HG02870 (cell line): ENCODE data around the gene P2RX6.

Experiments used
- ATAC-seq: cut with Tn5 transposase; IDR thresholded peaks from one replicate; pipeline ENCODE4 v1.9.1; 2021; ENCODE audit warnings: mild to moderate bottlenecking, moderate library complexity; ENCODE audit not compliant: unreplicated experiment

P2RX6 gene

GRCh38 chr22:21010426-21011113 lies 4.4 kb upstream of the P2RX6 start:
- ATAC-seq: no peak

DNA sequence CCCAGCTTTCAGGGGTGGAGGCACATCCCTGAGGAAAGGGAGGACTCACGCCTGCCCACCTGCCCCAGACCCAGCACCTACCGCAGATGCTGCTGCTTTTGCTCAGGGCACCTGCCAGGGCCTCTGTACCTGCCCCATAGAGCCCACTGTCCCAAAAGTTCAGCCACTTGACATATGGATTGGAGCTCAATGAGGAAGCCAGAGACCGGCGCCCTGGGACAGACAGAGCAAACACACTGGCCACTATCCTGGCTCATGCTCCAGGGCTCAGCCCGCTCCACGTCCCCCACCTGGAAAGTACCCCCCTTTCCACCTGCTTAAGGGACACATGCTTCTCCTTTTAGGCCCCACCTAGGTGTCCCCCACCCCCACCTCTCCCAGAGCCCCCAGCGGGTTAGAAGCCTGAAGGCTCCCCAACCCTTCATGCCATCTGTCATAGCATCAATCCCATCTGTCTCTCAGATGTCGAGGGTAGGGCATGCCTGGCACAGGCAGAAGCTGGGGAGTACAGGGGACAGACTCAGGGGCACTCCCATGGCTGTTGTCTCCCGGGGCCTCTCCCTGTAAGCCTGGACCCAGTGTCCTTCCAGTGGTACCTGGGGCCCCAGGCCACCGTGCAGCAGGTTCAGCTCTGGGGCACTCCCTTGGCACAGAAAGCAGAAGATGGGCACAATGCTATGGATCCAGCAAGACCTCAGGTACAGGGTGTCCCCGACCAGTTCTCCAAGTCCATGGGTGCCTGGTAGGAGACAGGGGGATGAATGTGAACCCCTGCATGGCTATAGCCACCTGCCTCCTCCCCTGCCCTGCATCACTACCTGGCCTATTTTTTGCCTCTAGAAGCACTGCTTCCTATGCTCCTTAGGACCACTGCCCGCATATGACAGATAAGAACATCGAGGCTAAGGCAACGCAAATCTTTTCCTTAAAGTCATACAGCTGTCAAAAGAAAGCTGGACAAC lies 2.2 kb upstream of the P2RX6 start:
- ATAC-seq: no peak

DNA sequence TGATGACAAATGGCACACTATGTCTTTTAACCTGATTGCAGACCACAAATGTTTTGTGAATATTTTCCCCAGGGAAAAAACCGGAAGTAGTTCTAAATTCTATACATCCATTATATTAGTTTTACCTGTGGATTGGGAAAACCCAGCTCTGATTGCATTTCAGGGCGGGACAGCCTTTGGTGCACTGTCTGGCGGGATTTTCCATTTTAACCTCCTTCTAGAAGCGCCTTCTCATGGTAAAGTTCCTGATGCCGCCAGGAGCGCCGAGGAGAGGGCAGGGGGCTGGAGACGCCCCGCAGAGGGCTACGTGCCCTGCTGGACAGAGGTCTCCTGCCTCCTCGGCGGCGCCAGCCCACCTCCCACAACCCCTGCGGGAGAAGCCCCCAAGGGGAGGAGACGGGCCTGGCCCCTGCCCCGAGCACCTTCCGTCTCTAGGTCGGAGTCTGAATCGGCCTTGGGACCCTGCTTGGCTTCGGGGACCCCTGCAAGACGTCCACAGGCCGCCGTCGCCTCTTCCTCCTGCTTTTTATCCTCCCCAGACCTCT lies 1.2 kb upstream of the P2RX6 start:
- ATAC-seq: no peak

DNA sequence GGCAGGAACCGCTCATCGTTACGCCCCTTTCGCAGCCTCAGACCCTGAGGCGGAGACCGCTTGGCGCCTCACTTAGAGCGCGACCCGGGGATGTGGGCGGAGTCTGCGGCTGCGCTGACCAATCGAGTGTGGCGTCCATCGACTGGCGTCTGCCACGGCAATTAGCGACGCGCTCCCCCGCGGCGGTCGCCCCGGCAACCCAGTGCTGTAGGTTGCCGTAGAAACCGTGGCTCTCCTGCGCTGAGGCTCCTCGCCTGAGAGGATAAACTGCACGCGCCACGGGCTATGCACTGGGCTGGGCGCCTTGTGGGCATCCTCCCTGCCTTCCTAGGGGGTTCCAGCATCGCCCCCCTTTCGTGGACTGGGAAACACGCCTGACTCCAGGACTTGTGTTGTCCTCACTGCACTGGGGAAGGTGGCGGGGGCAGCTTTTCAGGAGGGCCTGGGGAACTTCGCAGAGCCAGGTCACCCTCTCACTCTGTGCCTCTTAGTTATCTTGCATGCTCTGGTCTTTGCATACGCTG lies 701 bp upstream of the P2RX6 start:
- peak; percentile 66 for ATAC-seq

DNA sequence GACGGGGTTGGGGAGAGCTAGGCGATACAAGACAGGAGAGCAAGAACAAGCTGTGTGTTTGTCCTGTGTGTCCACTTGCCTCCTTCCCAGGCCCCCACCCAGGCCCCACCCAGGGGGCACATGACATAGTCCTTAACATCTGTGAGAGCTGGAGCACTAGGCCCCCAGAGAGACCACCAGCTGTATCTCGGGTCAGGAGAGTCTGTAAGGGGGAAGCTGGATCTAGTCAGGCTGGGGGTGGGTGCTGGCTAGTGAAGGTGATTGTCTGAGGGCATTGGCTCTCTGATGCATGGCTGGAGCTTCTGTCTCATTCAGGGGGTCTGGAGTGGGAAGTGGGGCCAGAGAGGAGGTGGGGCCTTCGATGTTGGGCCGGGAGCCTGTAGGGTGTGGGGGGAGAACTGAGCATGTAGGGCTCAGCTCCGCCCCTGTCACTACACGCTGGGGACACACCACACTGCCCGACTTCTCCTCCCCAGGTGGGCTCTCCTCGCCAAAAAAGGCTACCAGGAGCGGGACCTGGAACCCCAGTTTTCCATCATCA lies 571 bp downstream of the P2RX6 start:
- ATAC-seq: no peak

- no peak for ATAC-seq
These were observed 1.9 kb downstream of the P2RX6 start for GRCh38 chr22:21016644-21017420.

- ATAC-seq: no peak
These were observed 3.3 kb downstream of the P2RX6 start for GRCh38 chr22:21018314-21018713.

GRCh38 chr22:21020802-21021429 lies 6.0 kb downstream of the P2RX6 start:
- no peak for ATAC-seq

GRCh38 chr22:21022507-21022906 lies 7.5 kb downstream of the P2RX6 start:
- no peak for ATAC-seq

DNA sequence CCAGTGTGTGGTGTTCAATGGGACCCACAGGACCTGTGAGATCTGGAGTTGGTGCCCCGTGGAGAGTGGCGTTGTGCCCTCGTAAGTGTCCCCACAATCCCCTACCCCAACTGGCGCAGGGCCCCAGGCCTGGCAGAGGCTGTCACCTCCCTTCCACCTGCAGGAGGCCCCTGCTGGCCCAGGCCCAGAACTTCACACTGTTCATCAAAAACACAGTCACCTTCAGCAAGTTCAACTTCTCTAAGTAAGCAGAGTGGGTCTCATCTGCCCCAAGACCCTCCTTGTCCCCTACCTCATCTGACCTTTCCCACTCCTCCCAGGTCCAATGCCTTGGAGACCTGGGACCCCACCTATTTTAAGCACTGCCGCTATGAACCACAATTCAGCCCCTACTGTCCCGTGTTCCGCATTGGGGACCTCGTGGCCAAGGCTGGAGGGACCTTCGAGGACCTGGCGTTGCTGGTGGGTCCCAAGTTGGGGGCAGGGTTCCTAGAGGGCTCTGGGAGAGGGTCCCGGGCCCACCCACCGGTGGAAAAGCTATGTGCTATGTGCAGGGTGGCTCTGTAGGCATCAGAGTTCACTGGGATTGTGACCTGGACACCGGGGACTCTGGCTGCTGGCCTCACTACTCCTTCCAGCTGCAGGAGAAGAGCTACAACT lies 8.1 kb downstream of the P2RX6 start:
- ATAC-seq: no peak

DNA sequence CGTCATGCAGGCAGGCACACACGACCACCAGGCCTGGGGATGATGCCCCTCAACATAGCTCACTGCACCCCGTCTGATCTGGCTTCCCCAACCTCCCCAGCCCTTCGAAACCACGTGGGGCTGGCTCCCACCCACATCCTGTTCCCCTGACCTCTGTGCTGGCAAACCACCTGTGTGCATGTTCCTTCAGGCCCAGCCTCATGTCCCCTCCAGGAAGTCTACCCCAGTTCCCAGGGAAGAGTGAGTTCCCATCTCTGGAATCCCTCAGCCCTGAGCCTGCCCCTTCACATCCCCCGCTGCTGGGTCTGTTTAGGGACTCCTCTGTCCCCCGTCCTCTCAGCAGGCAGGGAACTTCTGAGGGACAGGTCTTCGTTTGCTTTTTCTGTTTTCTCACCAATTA lies 10.3 kb downstream of the P2RX6 start:
- no peak for ATAC-seq

DNA sequence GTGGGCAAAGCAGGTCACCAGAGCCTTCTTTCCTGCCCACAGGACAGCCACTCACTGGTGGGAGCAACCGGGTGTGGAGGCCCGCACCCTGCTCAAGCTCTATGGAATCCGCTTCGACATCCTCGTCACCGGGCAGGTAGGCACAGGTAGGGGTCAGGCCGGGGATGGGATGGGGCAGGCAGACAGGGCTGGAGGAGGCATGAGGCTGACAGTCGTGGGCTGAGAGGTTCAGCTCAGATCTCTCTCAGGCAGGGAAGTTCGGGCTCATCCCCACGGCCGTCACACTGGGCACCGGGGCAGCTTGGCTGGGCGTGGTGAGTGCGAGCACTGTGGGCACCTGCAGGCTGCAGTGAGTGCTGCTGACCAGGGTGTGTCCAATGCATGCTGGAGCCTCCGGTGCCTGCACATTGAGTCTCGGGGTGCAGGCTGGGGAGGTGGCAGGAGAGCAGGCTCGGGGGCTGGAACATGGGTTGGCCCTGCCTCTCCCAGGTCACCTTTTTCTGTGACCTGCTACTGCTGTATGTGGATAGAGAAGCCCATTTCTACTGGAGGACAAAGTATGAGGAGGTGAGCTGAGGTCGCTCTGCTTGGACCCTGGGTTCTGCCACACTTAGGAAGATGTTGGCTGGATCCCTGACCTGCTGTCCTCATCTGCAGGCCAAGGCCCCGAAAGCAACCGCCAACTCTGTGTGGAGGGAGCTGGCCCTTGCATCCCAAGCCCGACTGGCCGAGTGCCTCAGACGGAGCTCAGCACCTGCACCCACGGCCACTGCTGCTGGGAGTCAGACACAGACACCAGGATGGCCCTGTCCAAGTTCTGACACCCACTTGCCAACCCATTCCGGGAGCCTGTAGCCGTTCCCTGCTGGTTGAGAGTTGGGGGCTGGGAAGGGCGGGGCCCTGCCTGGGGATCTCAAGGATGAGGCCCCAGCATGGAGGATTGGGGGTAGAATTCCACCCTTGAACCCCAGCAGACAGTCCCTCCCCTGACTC lies 11.1 kb downstream of the P2RX6 start:
- ATAC-seq: no peak

- ATAC-seq: no peak
These were observed 12.1 kb downstream of the P2RX6 start for GRCh38 chr22:21026783-21027692.

DNA sequence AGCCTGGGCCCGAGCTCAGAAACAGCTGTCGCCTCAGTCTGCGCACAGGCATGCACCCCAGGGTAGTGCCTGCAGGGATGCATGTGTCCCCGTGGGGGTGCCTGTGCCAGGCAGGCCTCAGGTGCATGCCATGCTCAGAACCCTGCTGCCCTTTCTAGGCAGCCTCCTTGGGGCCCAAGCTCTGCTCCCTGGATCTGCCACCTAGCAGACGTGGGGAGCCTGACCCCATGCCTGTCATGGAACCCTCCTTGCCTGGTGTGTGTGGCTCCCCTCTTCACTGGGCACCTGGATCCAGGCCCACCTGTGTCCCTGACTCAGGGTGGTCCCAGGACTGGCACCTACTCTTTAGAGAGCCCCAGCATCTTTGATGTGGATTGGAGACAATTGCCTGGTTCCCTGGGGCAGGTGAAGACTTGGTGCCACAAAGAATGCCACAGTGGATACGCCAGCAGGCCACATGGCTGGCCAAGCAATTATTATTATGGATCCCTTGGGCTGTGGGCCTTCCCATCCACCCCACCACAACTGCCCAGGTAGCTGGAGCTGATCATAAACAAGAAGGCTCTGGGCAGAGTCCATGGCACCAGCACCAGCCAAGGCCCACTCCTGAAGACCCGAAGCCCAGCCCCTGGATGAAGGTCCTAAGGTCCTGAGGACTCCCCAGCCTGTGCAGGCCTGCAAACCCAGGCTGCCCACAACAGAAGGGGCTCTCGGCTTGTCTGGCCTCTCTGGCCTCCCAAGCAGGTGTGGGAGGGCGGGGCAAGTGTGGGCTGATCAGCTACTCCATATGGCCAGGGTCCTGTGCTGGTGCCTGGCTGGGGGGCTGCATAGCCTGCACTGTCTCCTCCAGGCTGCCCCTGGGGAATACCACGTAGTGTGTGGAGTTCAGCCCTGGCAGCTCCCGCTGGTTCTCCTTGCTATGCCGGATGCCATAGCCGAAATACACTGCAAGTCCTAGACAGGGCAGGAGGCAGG lies 13.6 kb downstream of the P2RX6 start:
- no peak for ATAC-seq

DNA sequence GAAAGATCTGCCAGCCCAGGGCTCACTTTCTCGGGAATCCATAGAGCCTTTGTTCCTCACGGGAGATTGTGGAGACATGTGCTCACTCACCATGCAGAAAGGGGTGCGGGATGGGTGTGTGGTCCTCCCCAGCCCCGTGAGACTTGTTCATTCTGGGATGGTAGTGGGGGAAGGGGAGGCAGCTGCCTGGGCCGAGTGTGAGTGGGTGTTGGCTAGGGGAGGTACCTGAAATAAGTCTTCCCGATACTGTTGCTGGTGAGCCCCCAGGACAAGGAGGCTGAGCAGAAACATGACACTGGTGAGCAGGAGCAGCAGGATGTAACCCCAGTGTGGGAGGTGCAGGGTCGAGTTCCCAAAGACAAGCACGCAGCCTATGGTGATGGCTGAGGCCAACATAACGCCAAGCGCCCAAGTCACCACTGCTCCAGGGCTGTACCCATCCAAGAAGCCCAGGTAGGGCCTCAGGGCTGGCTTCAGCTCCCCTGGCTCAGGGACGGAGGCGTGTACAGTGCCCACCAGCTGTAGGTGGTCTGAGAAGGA lies 14.6 kb downstream of the P2RX6 start:
- no peak for ATAC-seq

DNA sequence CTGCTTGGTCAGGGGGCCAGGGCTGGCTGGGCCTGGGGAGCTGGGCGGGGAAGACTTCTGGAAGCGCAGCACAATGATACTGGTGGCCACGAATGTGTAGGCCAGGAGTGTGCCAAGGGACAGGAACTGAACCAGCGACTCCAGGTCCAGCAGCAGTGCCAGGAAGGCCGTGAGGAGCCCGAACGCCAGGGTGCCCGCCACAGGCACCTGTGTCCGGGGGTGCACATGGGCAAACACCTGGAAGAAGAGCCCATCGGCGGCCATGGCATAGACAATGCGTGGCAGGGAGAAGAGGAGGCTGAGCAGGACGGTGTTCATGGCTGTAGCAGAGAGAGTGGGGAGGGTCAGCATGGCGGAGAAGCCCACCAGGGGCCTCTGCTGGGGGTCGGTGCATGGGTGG lies 15.1 kb downstream of the P2RX6 start:
- no peak for ATAC-seq
